Glutamatergic neuron (in vitro differentiated cells): ENCODE measurements around the gene KCTD16. TPM values are rescaled to one million over a fixed set of nuclear protein-coding genes. Genes with fewer than 3 reads are reported as not detected.

Experiments
- DNase-seq: peaks from one replicate; pipeline ENCODE4 v3.0.0; 2022
- H3K27ac Mint-ChIP-seq: one replicate; pipeline ENCODE4 v1.8.0; 2020; ENCODE audit warnings: mild to moderate bottlenecking, mixed read lengths, inconsistent platforms; ENCODE audit not compliant: unreplicated experiment
- H3K27me3 Mint-ChIP-seq: one replicate; pipeline ENCODE4 v1.8.0; 2020; ENCODE audit warnings: mild to moderate bottlenecking, moderate library complexity, mixed read lengths, inconsistent platforms; ENCODE audit not compliant: unreplicated experiment
- H3K36me3 Mint-ChIP-seq: one replicate; pipeline ENCODE4 v1.8.0; 2020; ENCODE audit warnings: mild to moderate bottlenecking, mixed read lengths, inconsistent platforms; ENCODE audit not compliant: unreplicated experiment
- H3K4me1 Mint-ChIP-seq: one replicate; pipeline ENCODE4 v1.8.0; 2020; ENCODE audit warnings: mild to moderate bottlenecking, low read depth, mixed read lengths, inconsistent platforms; ENCODE audit not compliant: unreplicated experiment
- H3K4me3 Mint-ChIP-seq: one replicate; pipeline ENCODE4 v1.8.0; 2020; ENCODE audit warnings: mild to moderate bottlenecking, mixed read lengths, inconsistent platforms; ENCODE audit not compliant: unreplicated experiment
- H3K9me3 Mint-ChIP-seq: one replicate; pipeline ENCODE4 v1.8.0; 2020; ENCODE audit warnings: mild to moderate bottlenecking, moderate library complexity, mixed read lengths, inconsistent platforms; ENCODE audit not compliant: unreplicated experiment
- CTCF ChIP-seq: fragments of 200-600 bp; sonication (generic); IDR thresholded peaks from one replicate; pipeline ENCODE4 v1.5.0; 2021; ENCODE audit not compliant: partially characterized antibody, unreplicated experiment
- total RNA-seq: library from RNA; stranded (reverse); fragmentation: NEBNext Ultra II Directional; extraction: Animal tissue kit (Norgen Biotek cat#: 25700); gene quantifications from one replicate; pipeline ENCODE4 v1.2.1, GENCODE V29; 2021; ENCODE audit not compliant: unreplicated experiment

Gene KCTD16
- total RNA-seq, 1 donor from 2014 or later, result 16.9 TPM

- no peaks in the 10 kb centered on the region for H3K36me3 Mint-ChIP-seq
- H3K27me3 Mint-ChIP-seq, result peaks cover 2% of the 10 kb centered on the region
- no peaks in the 10 kb centered on the region for H3K9me3 Mint-ChIP-seq
- DNase-seq, result no peak
- no peak overlapping the region for H3K4me3 Mint-ChIP-seq
- H3K4me1 Mint-ChIP-seq, result no peaks in the 10 kb centered on the region
- no peak for TF ChIP-seq CTCF
- no peak overlapping the region for H3K27ac Mint-ChIP-seq
Measured at GRCh38 chr5:144318460-144318859, 147.8 kb downstream of the KCTD16 start.

- no peak overlapping the region for H3K27ac Mint-ChIP-seq
- H3K4me1 Mint-ChIP-seq, result no peaks in the 10 kb centered on the region
- H3K36me3 Mint-ChIP-seq, result no peaks in the 10 kb centered on the region
- H3K4me3 Mint-ChIP-seq, result no peak overlapping the region
- no peaks in the 10 kb centered on the region for H3K9me3 Mint-ChIP-seq
- no peak for TF ChIP-seq CTCF
- H3K27me3 Mint-ChIP-seq, result no peaks in the 10 kb centered on the region
- DNase-seq, result no peak
Measured at GRCh38 chr5:144323181-144323580, 152.5 kb downstream of the KCTD16 start.

- Mint-ChIP-seq H3K4me3 (no peak overlapping the region), H3K27ac (no peak overlapping the region), H3K9me3 (no peaks in the 10 kb centered on the region), H3K36me3 (no peaks in the 10 kb centered on the region), H3K4me1 (no peaks in the 10 kb centered on the region), H3K27me3 (no peaks in the 10 kb centered on the region)
- TF ChIP-seq CTCF, result no peak
- DNase-seq, result no peak
Measured at GRCh38 chr5:144325532-144325931, 154.9 kb downstream of the KCTD16 start.

GRCh38 chr5:144328494-144328893, 157.8 kb downstream of the KCTD16 start:
- TF ChIP-seq CTCF, result no peak
- Mint-ChIP-seq H3K27ac (no peak overlapping the region), H3K36me3 (no peaks in the 10 kb centered on the region), H3K27me3 (no peaks in the 10 kb centered on the region), H3K9me3 (no peaks in the 10 kb centered on the region), H3K4me1 (no peaks in the 10 kb centered on the region), H3K4me3 (no peak overlapping the region)
- no peak for DNase-seq

- no peaks in the 10 kb centered on the region for H3K4me1 Mint-ChIP-seq
- no peaks in the 10 kb centered on the region for H3K27me3 Mint-ChIP-seq
- no peak overlapping the region for H3K27ac Mint-ChIP-seq
- H3K36me3 Mint-ChIP-seq, result no peaks in the 10 kb centered on the region
- H3K9me3 Mint-ChIP-seq, result no peaks in the 10 kb centered on the region
- no peak overlapping the region for H3K4me3 Mint-ChIP-seq
- no peak for TF ChIP-seq CTCF
- no peak for DNase-seq
Measured at GRCh38 chr5:144328980-144329379, 158.3 kb downstream of the KCTD16 start.
